Choroid plexus epithelial cell (primary cell): ENCODE data around the gene POGLUT3.

ENCODE experiments used
- DNase-seq: peaks from one replicate; pipeline ENCODE4 v3.0.0-alpha.2; 2010; ENCODE audit warnings: low read depth
- H3K4me3 ChIP-seq: 2 replicates; pipeline ENCODE4 v1.5.1; 2011; ENCODE audit warnings: low read depth, mild to moderate bottlenecking, control low read depth, low read length, moderate library complexity
- TF ChIP-seq, protein P1 (sequence below): conservative IDR thresholded peaks from 2 replicates; pipeline ENCODE4 v1.5.1; 2011; ENCODE audit warnings: low read depth, mild to moderate bottlenecking, control low read depth, inconsistent platforms, low read length, moderate library complexity

The POGLUT3 gene, protein sequence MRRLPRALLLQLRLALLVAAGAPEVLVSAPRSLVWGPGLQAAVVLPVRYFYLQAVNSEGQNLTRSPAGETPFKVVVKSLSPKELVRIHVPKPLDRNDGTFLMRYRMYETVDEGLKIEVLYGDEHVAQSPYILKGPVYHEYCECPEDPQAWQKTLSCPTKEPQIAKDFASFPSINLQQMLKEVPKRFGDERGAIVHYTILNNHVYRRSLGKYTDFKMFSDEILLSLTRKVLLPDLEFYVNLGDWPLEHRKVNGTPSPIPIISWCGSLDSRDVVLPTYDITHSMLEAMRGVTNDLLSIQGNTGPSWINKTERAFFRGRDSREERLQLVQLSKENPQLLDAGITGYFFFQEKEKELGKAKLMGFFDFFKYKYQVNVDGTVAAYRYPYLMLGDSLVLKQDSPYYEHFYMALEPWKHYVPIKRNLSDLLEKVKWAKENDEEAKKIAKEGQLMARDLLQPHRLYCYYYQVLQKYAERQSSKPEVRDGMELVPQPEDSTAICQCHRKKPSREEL

DNA sequence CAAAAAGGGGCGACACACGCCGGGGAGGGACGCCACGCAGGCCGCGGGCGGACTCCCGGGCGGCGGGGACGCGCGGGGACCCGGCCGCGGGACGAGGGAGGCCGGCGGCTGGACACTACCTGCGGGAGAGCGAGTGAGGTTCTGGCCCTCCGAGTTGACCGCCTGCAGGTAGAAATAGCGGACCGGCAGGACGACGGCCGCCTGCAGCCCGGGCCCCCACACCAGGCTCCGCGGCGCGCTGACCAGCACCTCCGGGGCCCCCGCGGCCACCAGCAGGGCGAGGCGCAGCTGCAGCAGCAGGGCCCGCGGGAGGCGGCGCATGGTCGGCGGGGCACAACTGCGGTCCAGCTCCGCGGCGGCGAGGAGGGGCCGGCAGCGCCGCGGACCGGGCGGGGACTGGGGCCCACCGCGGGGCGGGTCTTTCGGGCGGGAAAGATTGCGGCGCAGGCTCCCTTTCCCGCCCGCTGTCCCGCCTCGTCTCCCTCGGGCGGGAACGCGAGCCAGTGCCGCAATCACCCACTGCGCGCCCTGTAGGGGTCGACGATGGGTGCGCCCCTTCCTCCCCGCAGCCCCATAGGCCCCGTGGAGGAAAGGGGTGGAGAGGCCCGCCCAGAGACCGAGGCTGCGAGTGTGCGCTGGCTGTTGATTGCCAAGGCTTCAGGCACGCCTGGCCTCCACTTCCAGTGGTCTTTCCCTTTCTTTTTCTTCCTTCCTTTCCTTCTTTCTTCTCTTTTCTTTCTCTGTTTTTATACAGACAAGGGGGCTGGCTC, at the start of gene POGLUT3:
TSS of gene POGLUT3 (minus strand) at position 339 of the 770 bp plus-strand sequence. CDS start at position 321, 18 bp downstream.
- TF ChIP-seq, protein P1, sequence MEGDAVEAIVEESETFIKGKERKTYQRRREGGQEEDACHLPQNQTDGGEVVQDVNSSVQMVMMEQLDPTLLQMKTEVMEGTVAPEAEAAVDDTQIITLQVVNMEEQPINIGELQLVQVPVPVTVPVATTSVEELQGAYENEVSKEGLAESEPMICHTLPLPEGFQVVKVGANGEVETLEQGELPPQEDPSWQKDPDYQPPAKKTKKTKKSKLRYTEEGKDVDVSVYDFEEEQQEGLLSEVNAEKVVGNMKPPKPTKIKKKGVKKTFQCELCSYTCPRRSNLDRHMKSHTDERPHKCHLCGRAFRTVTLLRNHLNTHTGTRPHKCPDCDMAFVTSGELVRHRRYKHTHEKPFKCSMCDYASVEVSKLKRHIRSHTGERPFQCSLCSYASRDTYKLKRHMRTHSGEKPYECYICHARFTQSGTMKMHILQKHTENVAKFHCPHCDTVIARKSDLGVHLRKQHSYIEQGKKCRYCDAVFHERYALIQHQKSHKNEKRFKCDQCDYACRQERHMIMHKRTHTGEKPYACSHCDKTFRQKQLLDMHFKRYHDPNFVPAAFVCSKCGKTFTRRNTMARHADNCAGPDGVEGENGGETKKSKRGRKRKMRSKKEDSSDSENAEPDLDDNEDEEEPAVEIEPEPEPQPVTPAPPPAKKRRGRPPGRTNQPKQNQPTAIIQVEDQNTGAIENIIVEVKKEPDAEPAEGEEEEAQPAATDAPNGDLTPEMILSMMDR: no peak
- peak within 1 kb of the TSS; percentile 70 for H3K4me3 ChIP-seq
- peak; percentile 51 for DNase-seq

DNA sequence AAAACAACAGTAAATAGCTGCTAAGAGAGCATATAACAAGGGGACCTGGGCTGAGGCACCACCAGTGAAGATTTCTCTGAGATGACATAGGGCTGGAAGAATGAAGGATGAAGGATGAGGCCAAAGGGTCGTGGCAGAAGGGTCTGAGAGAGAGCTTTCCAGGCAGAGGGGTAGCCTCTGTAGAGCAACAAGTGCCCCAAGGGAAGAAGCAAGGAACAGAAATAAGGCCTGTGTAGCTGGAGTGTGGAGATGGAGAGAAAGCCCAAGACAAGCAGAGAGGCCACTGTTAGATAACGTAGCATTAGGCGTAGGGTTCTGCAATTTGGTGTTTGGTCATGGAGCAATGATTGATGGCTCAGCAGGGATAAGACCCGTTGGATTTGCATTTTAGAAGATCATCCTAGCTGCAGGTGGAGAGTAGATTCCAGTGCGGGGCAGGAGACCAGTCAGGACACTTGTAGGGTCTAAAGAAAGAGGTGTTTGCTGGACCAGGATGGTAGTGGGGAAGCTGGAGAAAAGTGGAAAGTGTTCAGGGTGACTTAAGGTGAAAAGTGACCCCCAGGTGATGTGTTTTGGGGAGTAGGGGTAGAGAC, 47.8 kb upstream of the POGLUT3 start:
- TF ChIP-seq, protein P1: no peak
- no peak overlapping the region for H3K4me3 ChIP-seq
- DNase-seq: no peak

DNA sequence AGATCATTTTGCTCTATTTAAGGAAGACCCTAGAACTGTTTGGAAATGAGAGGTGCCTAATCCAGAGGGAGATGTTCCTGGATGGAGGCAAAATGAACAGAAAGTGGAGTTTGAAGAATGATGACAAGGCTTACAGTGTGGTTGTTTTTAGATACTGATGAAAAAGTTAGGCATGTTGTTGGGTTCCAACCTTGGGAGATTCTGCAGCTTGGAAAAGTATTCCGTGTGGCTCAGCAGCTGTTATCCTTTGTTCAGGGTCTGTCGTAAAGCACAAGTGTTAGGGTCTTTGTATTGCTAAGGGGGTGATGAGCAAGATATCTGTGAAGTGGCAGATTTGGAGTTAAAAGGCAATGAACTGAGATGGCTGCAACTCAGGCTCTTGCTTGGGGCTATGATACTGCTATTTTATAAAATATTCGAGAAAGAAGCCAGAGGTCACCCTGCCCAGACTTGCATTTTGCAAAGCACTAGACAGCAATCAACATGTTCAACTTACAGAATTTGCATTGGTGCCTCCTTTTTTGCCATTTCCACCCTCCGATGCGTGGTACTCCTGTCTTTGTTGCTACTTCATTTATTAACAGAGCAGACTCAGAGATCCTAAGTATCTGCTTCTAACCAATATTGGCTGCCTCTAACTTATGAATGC, 45.3 kb upstream of the POGLUT3 start:
- no peak for DNase-seq
- H3K4me3 ChIP-seq: no peak overlapping the region
- TF ChIP-seq, protein P1: no peak

DNA sequence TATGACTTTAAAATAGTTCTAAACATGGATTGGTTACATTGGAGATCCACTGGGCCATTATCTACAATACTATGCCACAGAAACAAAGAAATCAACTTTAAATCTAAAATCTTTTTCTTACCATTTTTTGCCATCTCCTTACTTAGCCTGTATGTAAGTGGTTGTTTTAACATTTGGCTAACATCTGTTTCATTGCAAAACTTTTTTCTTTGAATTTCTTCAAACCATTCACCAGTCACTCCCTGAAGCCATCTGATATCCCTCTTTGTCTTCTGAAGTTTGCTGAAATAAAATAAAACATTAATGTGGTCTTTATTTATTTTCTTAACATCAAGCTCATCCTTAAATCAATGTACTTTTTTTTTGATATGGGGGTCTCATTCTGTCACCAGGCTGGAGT, 43.3 kb upstream of the POGLUT3 start:
- DNase-seq: no peak
- TF ChIP-seq, protein P1: no peak
- no peak overlapping the region for H3K4me3 ChIP-seq

DNA sequence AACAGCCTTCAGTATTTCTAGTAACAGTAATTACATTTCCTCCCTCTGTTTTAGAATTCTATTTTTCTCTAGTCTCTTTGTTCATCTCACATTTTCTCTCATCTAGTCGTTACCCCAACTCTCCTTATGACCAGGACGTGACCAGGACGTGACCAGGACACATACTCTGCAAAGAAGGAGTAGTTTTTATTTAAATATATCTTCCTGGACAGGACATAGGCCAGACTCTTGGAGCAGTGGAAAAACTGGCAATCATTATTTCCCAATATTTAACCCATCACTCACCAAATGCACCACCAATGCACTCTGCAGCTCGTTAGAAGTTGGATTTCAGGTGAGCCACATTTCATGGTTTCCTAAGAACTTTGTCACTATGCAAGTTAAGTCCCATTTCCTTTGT, 40.3 kb upstream of the POGLUT3 start:
- TF ChIP-seq, protein P1: no peak
- no peak for DNase-seq
- H3K4me3 ChIP-seq: no peak overlapping the region

DNA sequence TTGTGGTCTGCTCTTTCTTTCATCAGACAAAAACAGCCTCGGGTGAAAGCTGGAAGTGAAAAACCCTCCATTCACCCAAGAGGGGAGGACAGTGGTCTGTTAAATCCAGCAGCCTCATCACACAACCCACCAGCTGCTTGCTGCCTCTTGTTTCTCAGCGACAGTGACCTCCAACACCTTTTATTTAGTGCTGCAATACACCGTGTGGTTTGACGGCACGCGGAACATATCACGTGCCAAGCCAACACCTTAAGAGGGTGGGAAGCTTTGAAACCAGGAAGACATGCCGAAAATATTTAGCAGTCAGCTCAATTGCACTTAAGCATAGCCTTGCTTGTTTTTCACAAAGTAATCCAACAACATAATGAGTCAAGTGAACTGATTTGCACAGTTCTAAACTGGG, 39.8 kb upstream of the POGLUT3 start:
- TF ChIP-seq, protein P1: no peak
- no peak overlapping the region for H3K4me3 ChIP-seq
- no peak for DNase-seq
